ENCODE measurements around the gene BTC.

BTC gene

DNA sequence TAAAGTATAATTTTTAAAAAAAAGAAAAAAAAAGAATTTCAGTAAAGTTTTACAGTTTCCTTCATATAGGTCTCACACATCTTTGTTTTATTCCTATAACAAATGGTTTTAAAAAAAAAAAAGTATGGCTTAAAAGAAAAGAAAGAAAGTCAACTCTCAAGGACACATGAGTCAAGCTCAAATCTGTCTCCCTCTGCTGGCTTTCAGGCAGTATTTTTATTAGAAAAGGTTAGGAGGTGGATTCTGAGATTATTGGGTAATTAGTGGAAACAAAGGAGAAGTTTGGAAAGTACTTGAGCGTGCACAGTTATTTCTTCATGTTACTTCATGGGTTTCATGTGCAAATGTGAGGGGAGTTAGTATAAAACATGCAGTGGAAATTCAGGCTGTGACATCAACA, 36.6 kb upstream of the BTC start:
- TF ChIP-seq EGR1 (IDR thresholded peaks at IDR 0.05) (no peak), RAD21 (IDR thresholded peaks at IDR 0.05; ENCODE audit: low read depth) (0 out of 2 replicates have a peak, but pooled peaks have one; percentile 4)

DNA sequence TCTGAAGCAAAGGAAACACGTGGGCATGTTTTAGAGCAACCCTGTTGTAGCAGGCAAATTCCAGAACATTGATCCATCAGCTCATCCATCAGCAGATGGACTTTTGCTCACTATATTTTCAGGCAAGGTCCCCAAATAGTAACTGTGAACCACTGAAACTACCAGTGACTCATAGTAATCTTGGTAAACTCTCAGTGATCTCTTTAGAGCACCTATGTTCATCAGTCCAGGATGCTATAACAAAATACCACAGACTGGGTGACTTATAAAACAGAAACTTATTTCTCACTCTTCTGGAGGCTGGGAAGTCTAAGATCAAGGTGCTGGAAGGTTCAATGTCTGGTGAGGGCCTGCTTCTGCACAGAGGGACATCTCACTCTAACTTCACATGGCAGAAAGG, 28.9 kb upstream of the BTC start:
- no peak for TF ChIP-seq TAF1 (IDR thresholded peaks at IDR 0.05; ENCODE audit: low read depth)
- no peak for TF ChIP-seq TEAD4 (IDR thresholded peaks at IDR 0.05)

DNA sequence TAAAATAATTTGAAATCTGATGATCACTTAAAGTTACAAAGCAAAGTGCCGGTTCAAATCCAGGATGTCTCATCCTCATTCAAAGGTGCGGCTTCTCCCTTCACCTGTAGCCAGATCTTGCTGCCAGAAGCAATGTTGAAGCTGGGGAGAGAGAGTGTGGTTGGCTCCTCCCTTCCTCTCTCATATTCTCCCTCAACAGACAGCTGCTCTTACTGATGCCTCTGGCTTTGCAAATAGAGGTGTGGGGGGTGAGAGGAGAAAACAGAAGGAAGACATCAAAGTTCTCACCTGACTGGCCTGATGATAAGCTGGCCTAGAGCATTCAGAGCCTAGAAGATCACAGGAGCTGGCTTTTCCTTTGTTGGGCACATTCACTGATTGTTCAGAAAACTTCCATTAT, 28.3 kb upstream of the BTC start:
- TF ChIP-seq EGR1 (IDR thresholded peaks at IDR 0.05) (no peak), CREB1 (IDR thresholded peaks at IDR 0.05; ENCODE audit: low read depth) (no peak), TCF12 (IDR thresholded peaks at IDR 0.05; ENCODE audit: low read depth) (no peak), ZBTB7A (IDR thresholded peaks at IDR 0.05; ENCODE audit: low read depth) (no peak), TEAD4 (IDR thresholded peaks at IDR 0.05) (no peak), TAF1 (IDR thresholded peaks at IDR 0.05; ENCODE audit: low read depth) (no peak), YY1 (IDR thresholded peaks at IDR 0.05; ENCODE audit: low read depth) (no peak), RAD21 (IDR thresholded peaks at IDR 0.05; ENCODE audit: low read depth) (no peak), CEBPB (IDR thresholded peaks at IDR 0.05) (no peak), NFIC (IDR thresholded peaks at IDR 0.05) (no peak), EP300 (IDR thresholded peaks at IDR 0.05; ENCODE audit: borderline replicate concordance) (no peak), FOXM1 (IDR thresholded peaks at IDR 0.05; ENCODE audit: borderline replicate concordance, low read depth) (no peak)
- TF ChIP-seq, protein P1, sequence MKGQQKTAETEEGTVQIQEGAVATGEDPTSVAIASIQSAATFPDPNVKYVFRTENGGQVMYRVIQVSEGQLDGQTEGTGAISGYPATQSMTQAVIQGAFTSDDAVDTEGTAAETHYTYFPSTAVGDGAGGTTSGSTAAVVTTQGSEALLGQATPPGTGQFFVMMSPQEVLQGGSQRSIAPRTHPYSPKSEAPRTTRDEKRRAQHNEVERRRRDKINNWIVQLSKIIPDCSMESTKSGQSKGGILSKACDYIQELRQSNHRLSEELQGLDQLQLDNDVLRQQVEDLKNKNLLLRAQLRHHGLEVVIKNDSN (IDR thresholded peaks at IDR 0.05), result no peak
- TF ChIP-seq, protein P2, sequence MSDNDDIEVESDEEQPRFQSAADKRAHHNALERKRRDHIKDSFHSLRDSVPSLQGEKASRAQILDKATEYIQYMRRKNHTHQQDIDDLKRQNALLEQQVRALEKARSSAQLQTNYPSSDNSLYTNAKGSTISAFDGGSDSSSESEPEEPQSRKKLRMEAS (IDR thresholded peaks at IDR 0.05), result no peak
- TF ChIP-seq, protein P3, sequence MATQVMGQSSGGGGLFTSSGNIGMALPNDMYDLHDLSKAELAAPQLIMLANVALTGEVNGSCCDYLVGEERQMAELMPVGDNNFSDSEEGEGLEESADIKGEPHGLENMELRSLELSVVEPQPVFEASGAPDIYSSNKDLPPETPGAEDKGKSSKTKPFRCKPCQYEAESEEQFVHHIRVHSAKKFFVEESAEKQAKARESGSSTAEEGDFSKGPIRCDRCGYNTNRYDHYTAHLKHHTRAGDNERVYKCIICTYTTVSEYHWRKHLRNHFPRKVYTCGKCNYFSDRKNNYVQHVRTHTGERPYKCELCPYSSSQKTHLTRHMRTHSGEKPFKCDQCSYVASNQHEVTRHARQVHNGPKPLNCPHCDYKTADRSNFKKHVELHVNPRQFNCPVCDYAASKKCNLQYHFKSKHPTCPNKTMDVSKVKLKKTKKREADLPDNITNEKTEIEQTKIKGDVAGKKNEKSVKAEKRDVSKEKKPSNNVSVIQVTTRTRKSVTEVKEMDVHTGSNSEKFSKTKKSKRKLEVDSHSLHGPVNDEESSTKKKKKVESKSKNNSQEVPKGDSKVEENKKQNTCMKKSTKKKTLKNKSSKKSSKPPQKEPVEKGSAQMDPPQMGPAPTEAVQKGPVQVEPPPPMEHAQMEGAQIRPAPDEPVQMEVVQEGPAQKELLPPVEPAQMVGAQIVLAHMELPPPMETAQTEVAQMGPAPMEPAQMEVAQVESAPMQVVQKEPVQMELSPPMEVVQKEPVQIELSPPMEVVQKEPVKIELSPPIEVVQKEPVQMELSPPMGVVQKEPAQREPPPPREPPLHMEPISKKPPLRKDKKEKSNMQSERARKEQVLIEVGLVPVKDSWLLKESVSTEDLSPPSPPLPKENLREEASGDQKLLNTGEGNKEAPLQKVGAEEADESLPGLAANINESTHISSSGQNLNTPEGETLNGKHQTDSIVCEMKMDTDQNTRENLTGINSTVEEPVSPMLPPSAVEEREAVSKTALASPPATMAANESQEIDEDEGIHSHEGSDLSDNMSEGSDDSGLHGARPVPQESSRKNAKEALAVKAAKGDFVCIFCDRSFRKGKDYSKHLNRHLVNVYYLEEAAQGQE (IDR thresholded peaks at IDR 0.05; ENCODE audit: low read depth), result no peak

DNA sequence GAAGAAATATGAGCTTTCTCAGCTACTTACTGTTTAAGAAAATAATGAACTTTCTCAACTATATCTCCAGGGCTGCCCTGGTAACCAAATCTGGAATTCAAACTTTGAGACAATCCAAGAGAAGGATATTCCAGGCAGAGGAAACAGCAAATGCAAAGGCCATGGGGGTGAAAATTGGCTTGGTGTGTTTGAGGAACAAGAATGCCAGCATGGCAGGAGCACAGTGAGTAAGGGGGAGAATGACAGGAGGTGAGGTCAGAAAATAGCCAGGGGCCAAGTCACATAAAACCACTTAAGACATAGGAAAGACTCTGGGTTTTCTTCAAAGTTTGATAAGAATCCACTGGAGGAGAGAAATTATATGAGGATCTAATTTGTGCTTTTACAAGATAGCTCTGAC, 27.2 kb upstream of the BTC start:
- TF ChIP-seq CEBPB (IDR thresholded peaks at IDR 0.05), result no peak
- TF ChIP-seq RAD21 (IDR thresholded peaks at IDR 0.05; ENCODE audit: low read depth), result no peak
- TF ChIP-seq NFIC (IDR thresholded peaks at IDR 0.05), result no peak
- no peak for TF ChIP-seq EP300 (IDR thresholded peaks at IDR 0.05; ENCODE audit: borderline replicate concordance)
- TF ChIP-seq, protein P2 (IDR thresholded peaks at IDR 0.05), result no peak
- TF ChIP-seq, protein P3 (IDR thresholded peaks at IDR 0.05; ENCODE audit: low read depth), result no peak
- no peak for TF ChIP-seq YY1 (IDR thresholded peaks at IDR 0.05; ENCODE audit: low read depth)
- TF ChIP-seq ZBTB7A (IDR thresholded peaks at IDR 0.05; ENCODE audit: low read depth), result no peak
- no peak for TF ChIP-seq TEAD4 (IDR thresholded peaks at IDR 0.05)
- TF ChIP-seq, protein P1 (IDR thresholded peaks at IDR 0.05), result no peak
- TF ChIP-seq TCF12 (IDR thresholded peaks at IDR 0.05; ENCODE audit: low read depth), result no peak
- no peak for TF ChIP-seq FOXM1 (IDR thresholded peaks at IDR 0.05; ENCODE audit: borderline replicate concordance, low read depth)
- TF ChIP-seq CREB1 (IDR thresholded peaks at IDR 0.05; ENCODE audit: low read depth), result no peak
- no peak for TF ChIP-seq EGR1 (IDR thresholded peaks at IDR 0.05)
- TF ChIP-seq TAF1 (IDR thresholded peaks at IDR 0.05; ENCODE audit: low read depth), result no peak

DNA sequence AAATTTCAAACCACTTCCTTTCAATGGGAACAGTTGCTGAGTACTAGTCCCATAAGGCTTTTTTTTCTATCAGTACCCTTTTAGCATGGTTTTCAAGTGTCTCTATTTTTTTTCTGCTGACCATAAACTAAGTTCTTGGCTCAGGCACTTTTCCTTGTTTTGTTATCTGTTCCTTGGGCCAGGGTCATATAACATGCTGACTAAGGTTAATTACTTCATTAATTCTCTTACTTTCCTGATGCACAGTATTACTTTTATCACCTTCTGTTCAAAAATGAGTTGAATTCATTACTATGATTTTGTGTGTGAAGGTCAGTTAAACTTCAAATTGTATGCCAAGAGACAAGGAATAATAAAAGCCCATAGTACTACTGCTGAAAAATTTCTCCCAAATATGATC, 19.7 kb upstream of the BTC start:
- TF ChIP-seq, protein P1 (IDR thresholded peaks at IDR 0.05), result no peak
- TF ChIP-seq TAF1 (IDR thresholded peaks at IDR 0.05; ENCODE audit: low read depth) (no peak), CEBPB (IDR thresholded peaks at IDR 0.05) (no peak), TEAD4 (IDR thresholded peaks at IDR 0.05) (no peak), EP300 (IDR thresholded peaks at IDR 0.05; ENCODE audit: borderline replicate concordance) (no peak), ZBTB7A (IDR thresholded peaks at IDR 0.05; ENCODE audit: low read depth) (no peak), CREB1 (IDR thresholded peaks at IDR 0.05; ENCODE audit: low read depth) (no peak), NFIC (IDR thresholded peaks at IDR 0.05) (no peak), FOXM1 (IDR thresholded peaks at IDR 0.05; ENCODE audit: borderline replicate concordance, low read depth) (no peak), RAD21 (IDR thresholded peaks at IDR 0.05; ENCODE audit: low read depth) (no peak), YY1 (IDR thresholded peaks at IDR 0.05; ENCODE audit: low read depth) (no peak), TCF12 (IDR thresholded peaks at IDR 0.05; ENCODE audit: low read depth) (no peak), EGR1 (IDR thresholded peaks at IDR 0.05) (no peak)
- TF ChIP-seq, protein P2 (IDR thresholded peaks at IDR 0.05), result no peak
- TF ChIP-seq, protein P3 (IDR thresholded peaks at IDR 0.05; ENCODE audit: low read depth), result no peak
